Ramos (cell line): ENCODE results near the gene LRRIQ1.

Experiments used
- in situ Hi-C: fragments of 300-500 bp; cut with MboI; formaldehyde crosslinking; loops from one replicate; pipeline ENCODE4 v1.14.3; 2022; ENCODE audit warnings: low sequenced_read_pairs; ENCODE audit not compliant: unreplicated experiment

The LRRIQ1 gene

DNA sequence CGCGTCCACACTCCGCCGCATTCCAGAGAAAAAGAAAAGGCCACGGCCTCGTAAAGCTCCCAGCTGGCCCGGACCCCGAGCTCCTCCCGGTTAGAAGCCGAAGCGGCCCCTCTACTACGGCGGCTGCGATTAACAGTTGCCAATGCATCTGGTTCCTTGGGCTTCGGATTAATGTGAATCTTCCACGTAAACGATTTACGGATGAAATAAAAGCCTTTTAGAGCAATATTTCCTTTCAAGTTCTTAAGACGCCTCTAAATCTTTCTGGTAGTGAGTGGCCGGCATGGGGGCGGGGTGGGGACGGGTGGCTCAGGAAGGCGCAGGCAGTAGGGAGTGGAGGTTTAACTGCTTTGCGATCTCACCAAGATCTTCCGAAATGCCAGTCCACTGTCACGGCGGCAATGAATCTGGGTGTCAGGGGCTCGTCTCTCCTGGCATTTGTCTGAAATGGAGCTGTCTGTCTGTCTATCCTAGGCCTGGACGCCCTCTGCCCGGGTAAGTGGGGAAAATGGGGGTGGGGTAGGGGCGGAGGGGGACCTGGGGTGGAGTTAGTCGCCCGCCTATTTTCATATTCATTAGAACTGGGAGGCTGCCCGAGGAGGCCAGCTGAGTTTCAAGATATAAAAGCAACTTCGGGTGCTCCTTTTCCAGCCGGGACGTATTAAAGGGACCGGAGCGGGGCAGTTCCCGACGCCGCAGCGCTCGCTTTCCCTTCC is 243.5 kb downstream of the LRRIQ1 start:
- in situ Hi-C loops, result no loop called here

DNA sequence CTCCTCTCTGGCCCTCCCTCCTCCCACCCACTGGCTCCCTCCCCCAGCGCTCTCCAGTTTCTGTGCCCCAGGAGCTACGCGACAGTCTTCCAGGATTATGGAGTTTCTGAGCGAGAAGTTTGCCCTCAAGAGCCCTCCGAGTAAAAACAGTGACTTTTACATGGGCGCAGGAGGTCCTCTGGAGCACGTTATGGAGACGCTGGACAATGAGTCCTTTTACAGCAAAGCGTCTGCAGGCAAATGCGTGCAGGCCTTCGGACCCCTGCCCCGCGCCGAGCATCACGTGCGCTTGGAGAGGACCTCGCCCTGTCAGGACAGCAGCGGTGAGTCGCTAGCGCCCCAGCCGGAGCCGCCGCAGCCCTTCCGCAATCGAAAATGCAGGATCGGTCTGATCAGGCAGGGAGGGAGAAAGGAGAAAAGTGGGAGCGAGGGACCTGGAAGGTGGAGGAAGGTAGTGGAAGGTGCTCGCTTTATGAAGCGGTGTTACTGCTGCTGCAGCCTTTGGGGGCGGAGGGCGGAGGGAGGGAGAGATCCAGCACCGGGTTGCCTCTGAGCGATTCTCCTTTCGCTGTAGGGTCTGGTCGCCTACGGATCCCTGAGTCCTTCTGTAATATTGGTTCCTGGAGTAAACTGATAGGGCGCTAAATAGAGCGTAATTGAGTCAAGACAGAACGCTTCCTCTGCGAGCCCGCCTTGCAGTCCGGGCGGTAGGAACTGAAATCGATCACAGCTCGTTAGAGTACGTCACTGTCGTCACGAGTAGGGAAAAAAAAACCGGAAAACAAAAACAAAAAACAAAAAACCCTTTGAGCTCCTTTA is 244.2 kb downstream of the LRRIQ1 start, which contains the start of gene ALX1:
Gene ALX1, plus strand, starts transcription at position 56 of the 819 bp plus-strand sequence. Its CDS starts 42 bp downstream, at position 98.
- in situ Hi-C loops, result no loop called here

DNA sequence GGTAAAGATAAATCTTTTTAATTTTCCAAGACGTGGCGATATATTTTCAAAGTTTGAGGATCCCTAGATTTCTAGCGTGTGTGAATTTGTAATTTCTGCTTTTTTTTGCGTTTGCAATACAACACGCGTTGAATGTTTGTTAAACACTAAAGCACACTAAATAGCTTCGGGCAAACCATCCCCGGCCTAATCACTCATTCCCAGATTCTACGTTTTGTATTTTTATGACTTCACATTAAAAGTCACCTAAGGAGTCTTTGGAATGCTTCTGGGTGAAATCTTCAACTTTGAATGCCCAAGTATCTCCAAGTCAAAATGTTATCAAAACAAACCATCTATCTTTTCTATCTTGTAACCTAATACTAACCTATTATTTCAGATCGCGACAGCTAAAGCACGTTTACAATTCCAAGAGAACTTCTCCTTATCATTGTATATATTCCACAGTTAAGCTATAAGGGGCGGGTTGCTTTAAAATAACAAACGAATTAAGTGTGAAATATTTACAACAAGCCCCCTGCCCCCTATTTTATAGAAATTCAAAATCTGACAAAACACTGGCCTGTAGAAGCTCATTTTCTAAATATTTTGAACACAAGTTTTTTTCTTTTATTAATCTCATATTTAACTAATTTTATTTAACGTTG is 245.0 kb downstream of the LRRIQ1 start:
- in situ Hi-C loops, result no loop called here

DNA sequence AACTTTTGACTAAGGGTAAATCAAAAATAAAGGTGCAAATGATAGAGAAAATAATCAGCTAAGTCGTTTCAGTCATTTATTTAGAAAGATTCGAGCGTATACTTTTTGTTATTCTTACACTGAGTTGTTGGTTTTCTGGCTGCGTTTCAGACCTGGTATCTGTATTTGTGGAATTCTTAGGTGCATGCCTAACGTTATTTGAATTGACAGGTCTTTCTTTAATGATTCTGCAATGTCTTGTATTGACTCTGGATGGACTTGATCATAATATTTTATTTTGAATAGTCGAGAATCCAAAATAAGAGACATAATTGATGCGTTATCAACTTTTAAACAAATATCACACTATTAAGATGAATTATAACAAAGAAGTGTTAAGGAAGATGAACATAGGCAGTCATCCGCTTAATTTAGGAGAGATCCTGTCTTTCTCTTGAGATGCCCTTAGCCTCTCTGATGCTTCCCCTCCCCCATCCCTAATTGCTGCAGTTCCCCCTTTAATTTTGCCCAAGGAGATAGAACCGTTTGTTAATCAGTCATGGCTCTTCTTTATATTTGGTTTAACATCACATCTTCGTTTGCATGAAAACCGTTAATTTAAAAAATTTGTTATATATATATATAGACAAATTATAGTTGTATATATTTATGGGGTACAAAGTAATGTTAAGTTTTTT is 245.6 kb downstream of the LRRIQ1 start:
- in situ Hi-C loops, result no loop called here

DNA sequence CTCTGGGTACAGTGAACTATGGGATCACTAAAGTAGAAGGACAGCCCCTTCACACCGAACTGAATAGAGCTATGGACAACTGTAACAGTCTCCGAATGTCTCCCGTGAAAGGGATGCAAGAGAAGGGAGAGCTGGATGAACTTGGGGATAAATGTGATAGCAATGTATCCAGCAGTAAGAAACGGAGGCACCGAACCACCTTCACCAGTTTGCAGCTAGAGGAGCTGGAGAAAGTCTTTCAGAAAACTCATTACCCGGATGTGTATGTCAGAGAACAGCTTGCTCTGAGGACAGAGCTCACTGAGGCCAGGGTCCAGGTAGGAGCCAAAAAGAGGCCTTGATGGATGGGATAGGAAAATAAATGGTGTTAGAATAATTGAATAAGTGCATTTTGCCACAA is 247.4 kb downstream of the LRRIQ1 start:
- in situ Hi-C loops, result no loop called here
